Measurements from ENCODE around the gene ERFE. TPM values are rescaled to one million over a fixed set of nuclear protein-coding genes. Genes with fewer than 3 reads are reported as not detected.

The ERFE gene
- total and polyA plus RNA-seq, 2 of the 13 experiments (the other 11 are each of a cell fraction or from before 2014, with no cell fraction given) = 0.09 TPM; not detected in 1

GRCh38 chr2:238126775-238127164 is 32.0 kb upstream of the ERFE start (continued):
- TF ChIP-seq SNAPC4 (CRISPR knock-in tag; IDR thresholded peaks at IDR 0.05) (no peak), ZNF790 (CRISPR knock-in tag; IDR thresholded peaks at IDR 0.05; ENCODE audit: borderline replicate concordance) (no peak), HMGA1 (CRISPR knock-in tag; conservative IDR thresholded peaks at IDR 0.05) (no peak), IKZF5 (CRISPR knock-in tag; IDR thresholded peaks at IDR 0.05) (no peak), SP1 (IDR thresholded peaks at IDR 0.05) (0 out of 2 replicates have a peak, but pooled peaks have one; percentile 47), SP1 (CRISPR knock-in tag; IDR thresholded peaks at IDR 0.05) (no peak), ZNF563 (CRISPR knock-in tag; IDR thresholded peaks at IDR 0.05) (no peak), ZNF432 (CRISPR knock-in tag; IDR thresholded peaks at IDR 0.05; ENCODE audit: borderline replicate concordance) (no peak), NR1H2 (CRISPR knock-in tag; IDR thresholded peaks at IDR 0.05; ENCODE audit: borderline replicate concordance, low read depth) (no peak), ZNF619 (CRISPR knock-in tag; IDR thresholded peaks at IDR 0.05) (0 out of 2 replicates have a peak, but pooled peaks have one; percentile 13), GTF2F1 (IDR thresholded peaks at IDR 0.05; ENCODE audit: low read length) (no peak), ZSCAN20 (CRISPR knock-in tag; IDR thresholded peaks at IDR 0.05; ENCODE audit: borderline replicate concordance) (no peak), HOXA9 (CRISPR knock-in tag; IDR thresholded peaks at IDR 0.05; ENCODE audit: borderline replicate concordance) (0 out of 2 replicates have a peak, but pooled peaks have one; percentile 56), TRAFD1 (CRISPR knock-in tag; IDR thresholded peaks at IDR 0.05; ENCODE audit: borderline replicate concordance) (no peak), SKIL (CRISPR knock-in tag; IDR thresholded peaks at IDR 0.05; ENCODE audit: borderline replicate concordance) (peak; percentile 30; the same call in 1 of the 2 replicates), ZMYM3 (CRISPR knock-in tag; IDR thresholded peaks at IDR 0.05) (0 out of 2 replicates have a peak, but pooled peaks have one; percentile 8), FOXK2 (IDR thresholded peaks at IDR 0.05) (no peak), ZMAT3 (CRISPR knock-in tag; conservative IDR thresholded peaks at IDR 0.05) (no peak)

Data from HepG2 (cell line).